ENCODE data around the gene TLK1.

TLK1 gene

GRCh38 chr2:170966648-170967396, 193.9 kb downstream of the TLK1 start:
- DNase-seq (ENCODE audit: low read depth): no peak

- DNase-seq (ENCODE audit: low read depth): no peak
Measured at GRCh38 chr2:170965446-170966225, 195.1 kb downstream of the TLK1 start.

- DNase-seq (ENCODE audit: low read depth): no peak
Measured at GRCh38 chr2:170963386-170963785, 197.3 kb downstream of the TLK1 start.

- DNase-seq (ENCODE audit: low read depth): peak; percentile 27
Measured at GRCh38 chr2:170953941-170954340, 206.8 kb downstream of the TLK1 start.

GRCh38 chr2:170950221-170950761, 210.4 kb downstream of the TLK1 start:
- DNase-seq (ENCODE audit: low read depth): no peak

- DNase-seq (ENCODE audit: low read depth): no peak
Measured at GRCh38 chr2:170949415-170949814, 211.3 kb downstream of the TLK1 start.

GRCh38 chr2:170944545-170944944, 216.1 kb downstream of the TLK1 start:
- DNase-seq (ENCODE audit: low read depth): no peak

- peak; percentile 10 for DNase-seq (ENCODE audit: low read depth)
Measured at GRCh38 chr2:170943596-170943995, 217.1 kb downstream of the TLK1 start.

- peak; percentile 45 for DNase-seq (ENCODE audit: low read depth)
Measured at GRCh38 chr2:170943041-170943440, 217.7 kb downstream of the TLK1 start.

- DNase-seq (ENCODE audit: low read depth): peak; percentile 54
Measured at GRCh38 chr2:170942615-170943014, 218.1 kb downstream of the TLK1 start.
